GM12878 (cell line): ENCODE data around the gene PLEKHM1. TPM values are rescaled to one million over a fixed set of nuclear protein-coding genes. Genes with fewer than 3 reads are reported as not detected.
A peak's percentile ranks its signal among the peaks of the same experiment; 100 is the strongest.
"Not testable (repeated sequence)": the region's sequence is repeated elsewhere in the genome, so short reads cannot be mapped to it uniquely, and the experiment has no call there.

Experiments used
- ATAC-seq: fragments of 200-7000 bp; cut with Tn5 transposase; 3 replicates; pipeline ENCODE4 v1.9.1; 2020; ENCODE audit warnings: mild to moderate bottlenecking, moderate library complexity
- BruUV-seq: library from RNA; stranded (reverse); fragments of 400-500 nt; replicated peaks from 2 replicates; lab custom pipeline; 2021; lab: Mats Ljungman, UMichigan
- CTCF ChIA-PET: fragments of 300-600 bp; sonication (Branson Sonifier 250); formaldehyde crosslinking; extraction: SDS; loops from one replicate; lab custom pipeline; 2021; ENCODE audit warnings: inconsistent platforms; lab: Yijun Ruan, JAX
- POLR2A ChIA-PET: fragments of 350-600 bp; formaldehyde crosslinking; extraction: SDS; loops from one replicate; lab custom pipeline; 2021; ENCODE audit warnings: inconsistent platforms; lab: Charles Lee
- RAD21 ChIA-PET: fragments of 300-600 bp; sonication (Branson Sonifier 250); formaldehyde crosslinking; loops from one replicate; lab custom pipeline; 2023; ENCODE audit warnings: antibody characterized with exemption; ENCODE audit not compliant: unreplicated experiment; lab: Charles Lee
- SMC1A ChIA-PET: fragments of 300-600 bp; sonication (Branson Sonifier 250); formaldehyde crosslinking; loops from one replicate; lab custom pipeline; 2023; ENCODE audit not compliant: unreplicated experiment, uncharacterized antibody; lab: Charles Lee
- DNase-seq: peaks from one replicate; pipeline ENCODE4 v3.0.0-alpha.2; 2011; ENCODE audit warnings: low read depth, low spot score
- FAIRE-seq: peaks from 3 replicates; lab custom pipeline; 2011; peaks lifted over from hg19 to GRCh38; lab: Jason Lieb, UNC
- H2AFZ ChIP-seq: 2 replicates; pipeline ENCODE4 v1.6.0; 2011; ENCODE audit warnings: low read depth, low read length, control low read depth; ENCODE audit not compliant: control insufficient read depth
- H3K27ac ChIP-seq: 2 replicates; pipeline ENCODE4 v1.5.1; 2011; ENCODE audit warnings: control low read depth; ENCODE audit not compliant: control insufficient read depth, insufficient read depth
- H3K27me3 ChIP-seq, 2 experiments: replicated peaks in 1 of 2; 2 replicates each; pipeline versions ENCODE4 v1.6.0 to v1.6.1; 2011; ENCODE audit warnings: low read length in 1 of 2; ENCODE audit not compliant: control insufficient read depth in 2 of 2, insufficient read depth in 2 of 2
- H3K36me3 ChIP-seq, 2 experiments: 2 replicates each; pipeline ENCODE4 v1.5.1; 2011; ENCODE audit warnings: low read length in 1 of 2; ENCODE audit not compliant: control insufficient read depth in 2 of 2, insufficient read depth in 2 of 2
- H3K4me1 ChIP-seq: 2 replicates; pipeline ENCODE4 v1.6.1; 2011; ENCODE audit warnings: mild to moderate bottlenecking, low read length, moderate library complexity, mixed read lengths; ENCODE audit not compliant: control insufficient read depth, insufficient read depth
- H3K4me2 ChIP-seq: 2 replicates; pipeline ENCODE4 v1.6.0; 2011; ENCODE audit warnings: control low read depth; ENCODE audit not compliant: control insufficient read depth, insufficient read depth
- H3K4me3 ChIP-seq: fragments of 200-600 bp; sonication (generic); 2 replicates; pipeline ENCODE4 v1.5.1; 2016
- H3K79me2 ChIP-seq: 2 replicates; pipeline ENCODE4 v1.6.0; 2011; ENCODE audit warnings: low read length; ENCODE audit not compliant: control insufficient read depth, insufficient read depth
- H3K9ac ChIP-seq: 2 replicates; pipeline ENCODE4 v1.8.0; 2011; ENCODE audit warnings: low read length, control low read depth, mixed read lengths; ENCODE audit not compliant: control insufficient read depth, insufficient read depth
- H3K9me3 ChIP-seq: replicated peaks from 3 replicates; pipeline ENCODE4 v1.5.1; 2011; ENCODE audit warnings: mild to moderate bottlenecking, low read length; ENCODE audit not compliant: control insufficient read depth, insufficient read depth
- H4K20me1 ChIP-seq: 2 replicates; pipeline ENCODE4 v1.6.0; 2011; ENCODE audit not compliant: control insufficient read depth, insufficient read depth
- BHLHE40 ChIP-seq, 2 experiments: fragments of 450-650 bp in 1 of 2; IDR thresholded peaks; 2 replicates each; pipeline ENCODE4 v1.6.1; 2011 to 2017; ENCODE audit warnings: low read depth in 2 of 2, borderline replicate concordance in 1 of 2, improper control_type of control experiment in 1 of 2, low read length in 1 of 2, mild to moderate bottlenecking in 1 of 2
- E4F1 ChIP-seq: fragments of 450-650 bp; IDR thresholded peaks from 2 replicates; pipeline ENCODE4 v1.6.1; 2018; ENCODE audit warnings: borderline replicate concordance, mild to moderate bottlenecking; ENCODE audit not compliant: partially characterized antibody
- POLR2A ChIP-seq: IDR thresholded peaks from 2 replicates; pipeline ENCODE4 v1.6.1; 2011; ENCODE audit warnings: low read depth, mild to moderate bottlenecking, low read length
- POLR2AphosphoS5 ChIP-seq: IDR thresholded peaks from 2 replicates; pipeline ENCODE4 v1.6.1; 2011; ENCODE audit warnings: mild to moderate bottlenecking, low read length, inconsistent platforms
- TAF1 ChIP-seq: IDR thresholded peaks from 2 replicates; pipeline ENCODE4 v1.6.1; 2011; ENCODE audit warnings: mild to moderate bottlenecking, low read depth, low read length, borderline replicate concordance
- WGBS: methylation state at CpG from one replicate; pipeline ENCODE4 v1.1.6; 2016; ENCODE audit warnings: low lambda C conversion rate; ENCODE audit not compliant: insufficient replicate concordance, insufficient coverage; ENCODE audit errors: missing lambda C conversion rate; 5-methylcytosine and 5-hydroxymethylcytosine counted together
- in situ Hi-C: fragments of 300-500 bp; cut with MboI; formaldehyde crosslinking; loops from 9 replicates; pipeline ENCODE4 v1.14.3; 2018; ENCODE audit warnings: mixed read lengths
- intact Hi-C: fragments of 100-400 bp; cut with micrococcal nuclease; formaldehyde crosslinking; loops from one replicate; pipeline ENCODE4 v1.14.2; 2022; ENCODE audit not compliant: unreplicated experiment
- polyA plus RNA-seq, 11 experiments: library from polyadenylated mRNA; depleted of rRNA in 4 of 11; unstranded in 6 of 11; stranded (reverse) in 5 of 11; fragments of >200 nt; fragmentation: Nextera tagmentation in 4 of 11; fragmentation: Illumina TruSeq in 1 of 11; extraction: Ambion mirVana in 4 of 11; extraction: Trizol in 1 of 11; gene quantifications; 1 replicate in 1 of 11; 2 replicates in 10 of 11; pipeline versions ENCODE4 v1.2.1 to v1.2.3, GENCODE V29; 2011 to 2016; ENCODE audit warnings: inconsistent platforms in 2 of 11, missing spikeins in 2 of 11, low read depth in 1 of 11
- total RNA-seq, 4 experiments: library from RNA; depleted of rRNA in 3 of 4; stranded (reverse); fragments of >200 nt in 3 of 4; fragmentation: Illumina TruSeq in 1 of 4; extraction: Trizol in 1 of 4; gene quantifications; 2 replicates each; pipeline versions ENCODE4 v1.2.1 to v1.2.3, GENCODE V29; 2013 to 2021

The PLEKHM1 gene
- total and polyA plus RNA-seq, 10 of the 15 experiments (the other 5 are each of a cell fraction or from before 2014, with no cell fraction given) = 0.21 to 27.8 (median 9.4) TPM

- TF ChIP-seq E4F1 (peak; percentile 35), POLR2A (peak; percentile 72), BHLHE40 (IDR thresholded peaks at IDR 0.05; ENCODE audit: borderline replicate concordance in 1 of 2, low read depth in 2 of 2, low read length in 1 of 2) (peak in 1 of 2 experiments; percentile 39; a peak in 2 of 4 replicates), POLR2AphosphoS5 (peak; percentile 53; the same call in 1 of the 2 replicates), TAF1 (0 out of 2 replicates have a peak, but pooled peaks have one; percentile 24)
Observed at GRCh38 chr17:45490615-45491433, at the start of gene PLEKHM1 (continued).

GRCh38 chr17:45538168-45538567 lies 47.6 kb upstream of the PLEKHM1 start:
- H2AFZ ChIP-seq, H3K27me3 ChIP-seq, CTCF ChIA-PET, FAIRE-seq, intact Hi-C loops, H3K27ac ChIP-seq, ATAC-seq, RAD21 ChIA-PET, H3K4me1 ChIP-seq, POLR2A ChIA-PET, SMC1A ChIA-PET, in situ Hi-C loops, H3K36me3 ChIP-seq, H4K20me1 ChIP-seq, H3K9ac ChIP-seq, DNase-seq, H3K4me3 ChIP-seq, H3K9me3 ChIP-seq, BruUV-seq, H3K4me2 ChIP-seq, H3K79me2 ChIP-seq: not testable (repeated sequence)
- WGBS = 98% methylated on average over 6 of the region's 7 CpGs

GRCh38 chr17:45506072-45506471 lies 15.6 kb upstream of the PLEKHM1 start:
- 100% methylated on average over 3 of the region's 3 CpGs for WGBS
- H3K4me3 ChIP-seq, FAIRE-seq, H3K36me3 ChIP-seq, ATAC-seq, H3K27me3 ChIP-seq, H3K9ac ChIP-seq, CTCF ChIA-PET, POLR2A ChIA-PET, H3K79me2 ChIP-seq, H3K9me3 ChIP-seq, H3K4me2 ChIP-seq, intact Hi-C loops, RAD21 ChIA-PET, DNase-seq, BruUV-seq, H3K4me1 ChIP-seq, H3K27ac ChIP-seq, in situ Hi-C loops, H4K20me1 ChIP-seq, SMC1A ChIA-PET, H2AFZ ChIP-seq: not testable (repeated sequence)

- SMC1A ChIA-PET, H3K27me3 ChIP-seq, ATAC-seq, H2AFZ ChIP-seq, H3K9me3 ChIP-seq, H3K79me2 ChIP-seq, H3K27ac ChIP-seq, H3K4me3 ChIP-seq, H3K9ac ChIP-seq, H3K36me3 ChIP-seq, H4K20me1 ChIP-seq, intact Hi-C loops, H3K4me2 ChIP-seq, CTCF ChIA-PET, BruUV-seq, H3K4me1 ChIP-seq, RAD21 ChIA-PET, FAIRE-seq, POLR2A ChIA-PET, DNase-seq, in situ Hi-C loops: not testable (repeated sequence)
- 87% methylated on average over 3 of the region's 3 CpGs for WGBS
Observed at GRCh38 chr17:45505183-45505582, 14.7 kb upstream of the PLEKHM1 start.
